ENCODE data around the gene PLCD4.
A peak's percentile ranks its signal among the peaks of the same experiment; 100 is the strongest.

PLCD4 gene

GRCh38 chr2:218566296-218566695 is 41.4 kb upstream of the PLCD4 start:
- Histone ChIP-seq H2AFZ (ENCODE audit: low read depth, low read length) (no peak overlapping the region), H3K27ac (ENCODE audit: low read length) (no peak overlapping the region), H3K27me3 (ENCODE audit: low read depth, low read length) (no peaks in the 10 kb centered on the region), H3K9me3 (ENCODE audit: insufficient read depth, low read length) (no peaks in the 10 kb centered on the region), H3K9ac (ENCODE audit: low read length) (no peak overlapping the region), H3K4me1 (ENCODE audit: low read length) (peaks cover 29% of the 10 kb centered on the region), H3K79me2 (ENCODE audit: low read length) (peaks cover 73% of the 10 kb centered on the region), H3K4me2 (ENCODE audit: low read length) (peak overlapping the region; percentile 85), H3K36me3 (replicated peaks; ENCODE audit: low read depth, low read length) (peaks cover 20% of the 10 kb centered on the region), H4K20me1 (ENCODE audit: insufficient read depth, low read length) (peaks cover 27% of the 10 kb centered on the region), H3K4me3 (ENCODE audit: low read length) (peak overlapping the region; percentile 100)
- TF ChIP-seq EZH2phosphoT487 (IDR thresholded peaks at IDR 0.05; ENCODE audit: low read depth) (no peak), CTCF (IDR thresholded peaks at IDR 0.05; ENCODE audit: low read depth, low read length) (no peak)

GRCh38 chr2:218567797-218568189 is 39.9 kb upstream of the PLCD4 start:
- Histone ChIP-seq H2AFZ (ENCODE audit: low read depth, low read length) (peak overlapping the region; percentile 75; the same call in 1 of the 2 replicates), H3K4me2 (ENCODE audit: low read length) (peak overlapping the region; percentile 85), H3K27me3 (ENCODE audit: low read depth, low read length) (no peaks in the 10 kb centered on the region), H3K9ac (ENCODE audit: low read length) (peak overlapping the region; percentile 89), H3K4me3 (ENCODE audit: low read length) (peak overlapping the region; percentile 100), H3K79me2 (ENCODE audit: low read length) (peaks cover 88% of the 10 kb centered on the region), H4K20me1 (ENCODE audit: insufficient read depth, low read length) (peaks cover 30% of the 10 kb centered on the region), H3K27ac (ENCODE audit: low read length) (peak overlapping the region; percentile 58), H3K9me3 (ENCODE audit: insufficient read depth, low read length) (no peaks in the 10 kb centered on the region), H3K4me1 (ENCODE audit: low read length) (peaks cover 29% of the 10 kb centered on the region), H3K36me3 (replicated peaks; ENCODE audit: low read depth, low read length) (peaks cover 26% of the 10 kb centered on the region)
- TF ChIP-seq CTCF (IDR thresholded peaks at IDR 0.05; ENCODE audit: low read depth, low read length) (no peak), EZH2phosphoT487 (IDR thresholded peaks at IDR 0.05; ENCODE audit: low read depth) (no peak)

GRCh38 chr2:218568190-218569037 is 39.3 kb upstream of the PLCD4 start, which contains the start of the genes CNOT9 and USP37:
Gene CNOT9 (plus strand): TSS chr2:218568839. CDS start chr2:218568955, 116 bp downstream.
Gene USP37 (minus strand): TSS chr2:218568351. CDS start chr2:218558653, 9,698 bp downstream.
- Histone ChIP-seq H3K4me2 (ENCODE audit: low read length) (peak within 1 kb of the TSS; percentile 94), H4K20me1 (ENCODE audit: insufficient read depth, low read length) (peaks cover 28% of the 10 kb centered on the region), H3K79me2 (ENCODE audit: low read length) (peaks cover 93% of the 10 kb centered on the region), H3K9me3 (ENCODE audit: insufficient read depth, low read length) (no peaks in the 10 kb centered on the region), H3K27me3 (ENCODE audit: low read depth, low read length) (no peaks in the 10 kb centered on the region), H3K36me3 (replicated peaks; ENCODE audit: low read depth, low read length) (peaks cover 24% of the 10 kb centered on the region), H3K4me1 (ENCODE audit: low read length) (peaks cover 29% of the 10 kb centered on the region), H2AFZ (ENCODE audit: low read depth, low read length) (peak within 1 kb of the TSS; percentile 86), H3K9ac (ENCODE audit: low read length) (peak within 1 kb of the TSS; percentile 97), H3K4me3 (ENCODE audit: low read length) (peak within 1 kb of the TSS; percentile 100), H3K27ac (ENCODE audit: low read length) (peak within 1 kb of the TSS; percentile 91)
- no peak for TF ChIP-seq EZH2phosphoT487 (IDR thresholded peaks at IDR 0.05; ENCODE audit: low read depth)
- no peak for TF ChIP-seq CTCF (IDR thresholded peaks at IDR 0.05; ENCODE audit: low read depth, low read length)

- peaks cover 29% of the 10 kb centered on the region for H3K4me1 ChIP-seq (ENCODE audit: low read length)
- H2AFZ ChIP-seq (ENCODE audit: low read depth, low read length): 0 out of 2 replicates have a peak overlapping the region, but pooled peaks have one; percentile 24
- H3K27me3 ChIP-seq (ENCODE audit: low read depth, low read length): no peaks in the 10 kb centered on the region
- H3K4me2 ChIP-seq (ENCODE audit: low read length): peak overlapping the region; percentile 94
- H3K9ac ChIP-seq (ENCODE audit: low read length): peak overlapping the region; percentile 97
- peak overlapping the region; percentile 96 for H3K4me3 ChIP-seq (ENCODE audit: low read length)
- H3K79me2 ChIP-seq (ENCODE audit: low read length): peaks cover 93% of the 10 kb centered on the region
- peaks cover 24% of the 10 kb centered on the region for H3K36me3 ChIP-seq (replicated peaks; ENCODE audit: low read depth, low read length)
- peaks cover 27% of the 10 kb centered on the region for H4K20me1 ChIP-seq (ENCODE audit: insufficient read depth, low read length)
- TF ChIP-seq CTCF (IDR thresholded peaks at IDR 0.05; ENCODE audit: low read depth, low read length): no peak
- no peak for TF ChIP-seq EZH2phosphoT487 (IDR thresholded peaks at IDR 0.05; ENCODE audit: low read depth)
- H3K27ac ChIP-seq (ENCODE audit: low read length): peak overlapping the region; percentile 91
- H3K9me3 ChIP-seq (ENCODE audit: insufficient read depth, low read length): no peaks in the 10 kb centered on the region
These were observed 38.7 kb upstream of the PLCD4 start for GRCh38 chr2:218569038-218569431.

Measured in OCI-LY3 (cell line).